Cardiac fibroblast (primary cell): ENCODE results near the gene FOXRED2.

ENCODE experiments used
- DNase-seq, 2 donors: peaks; one replicate each; pipeline versions ENCODE4 v3.0.0 to v3.0.0-alpha.2; 2010; ENCODE audit warnings: low read depth in 2 of 2
- H3K4me3 ChIP-seq, 2 donors: replicated peaks in 1 of 2; 1 replicate in 1 of 2; 2 replicates in 1 of 2; pipeline ENCODE4 v1.5.1; 2011; ENCODE audit warnings: low read depth in 2 of 2, low read length in 2 of 2, mild to moderate bottlenecking in 2 of 2, moderate library complexity in 1 of 2
- CTCF ChIP-seq: IDR thresholded peaks from one replicate; pipeline ENCODE4 v1.5.1; 2011; ENCODE audit warnings: low read depth, mild to moderate bottlenecking, low read length, inconsistent platforms

Gene FOXRED2

DNA sequence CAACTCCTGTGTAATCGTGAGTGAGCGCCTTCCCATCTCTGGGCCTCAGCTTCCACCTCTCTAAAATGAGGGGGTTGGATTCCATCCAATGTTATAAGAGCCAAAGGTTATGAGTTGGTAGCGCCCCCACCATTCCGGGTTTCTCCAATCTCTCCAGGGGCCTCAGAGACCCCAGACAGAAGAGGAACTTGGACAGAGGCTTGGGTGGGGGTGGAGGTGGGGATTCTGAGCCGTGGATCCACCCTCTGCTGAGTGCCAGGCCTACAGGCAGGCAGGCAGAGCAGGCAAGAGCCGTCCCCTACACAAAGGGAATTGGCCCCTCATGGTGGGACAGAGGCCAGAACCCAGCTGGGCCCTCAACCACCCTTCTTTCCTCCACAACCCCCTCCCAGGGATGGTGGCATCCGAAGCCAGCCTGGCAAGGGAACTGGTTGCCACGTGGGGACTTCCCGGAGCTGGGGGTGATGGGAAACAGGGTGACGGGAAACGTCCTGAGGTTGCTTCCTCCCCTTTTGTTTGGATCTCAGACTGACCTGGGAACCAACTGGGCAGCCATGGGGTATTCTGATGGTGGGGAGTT lies 57.2 kb downstream of the FOXRED2 start:
- no peak for DNase-seq
- TF ChIP-seq CTCF, result no peak
- no peak overlapping the region for H3K4me3 ChIP-seq

- DNase-seq, result no peak
- no peak for TF ChIP-seq CTCF
These were observed 59.2 kb downstream of the FOXRED2 start for GRCh38 chr22:36447632-36448031.

DNA sequence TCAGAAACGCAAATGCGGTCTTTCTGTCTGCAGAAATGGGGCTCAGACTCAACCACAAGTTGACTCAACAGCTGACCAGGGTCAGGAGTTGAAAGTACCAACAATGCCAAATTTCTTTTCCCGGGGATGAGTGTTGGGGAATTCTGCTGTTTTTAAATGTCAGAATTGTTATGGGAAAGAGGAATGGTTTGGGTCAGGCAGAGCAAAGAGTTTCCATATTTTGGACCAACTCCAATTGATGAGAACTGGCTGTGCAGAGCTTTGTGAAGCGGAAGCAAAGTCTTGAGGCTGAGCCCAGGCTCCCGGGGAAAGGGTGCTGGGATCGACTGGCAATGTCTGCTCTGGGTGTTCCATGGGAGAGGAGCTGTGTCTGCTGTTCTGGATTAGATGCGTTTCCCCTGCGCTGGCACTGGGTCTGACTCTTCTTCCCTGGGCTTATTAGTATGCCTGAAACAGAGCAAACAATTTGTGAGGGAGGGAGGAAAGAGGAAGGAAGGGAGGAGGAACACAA lies 61.6 kb downstream of the FOXRED2 start:
- DNase-seq, result peak; percentile 92
- TF ChIP-seq CTCF, result no peak
- H3K4me3 ChIP-seq, result peak overlapping the region in 1 of 2 donors; percentile 22

More at GRCh38 chr22:36447632-36448031, 59.2 kb downstream of the FOXRED2 start:
- no peak overlapping the region for H3K4me3 ChIP-seq

DNA sequence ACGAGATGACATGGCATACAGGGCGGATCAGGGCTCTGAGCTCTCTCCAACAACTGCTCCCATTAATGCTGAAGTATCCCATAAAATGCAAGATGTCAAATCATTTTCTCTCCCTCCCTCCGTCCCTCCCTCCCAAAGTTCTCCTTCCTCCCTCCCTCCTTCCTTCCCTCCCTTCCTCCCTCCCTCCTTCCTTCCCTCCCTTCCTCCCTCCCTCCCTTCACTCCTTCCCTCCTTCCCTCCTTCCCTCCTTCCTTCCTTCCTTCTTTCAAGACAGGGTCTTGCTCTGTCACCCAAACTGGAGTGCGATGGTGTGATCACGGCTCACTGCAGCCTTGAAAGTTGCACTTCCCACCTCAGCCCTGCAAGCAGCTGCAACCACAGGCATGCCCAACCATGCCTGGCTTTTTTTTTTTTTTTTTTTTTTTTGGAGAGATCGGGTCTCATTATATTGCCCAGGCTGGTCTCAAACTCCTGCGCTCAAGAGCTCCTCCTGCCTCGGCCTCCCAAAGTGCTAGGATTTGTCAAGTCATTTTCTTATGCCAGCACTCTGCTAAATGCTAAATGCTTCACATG lies 63.6 kb downstream of the FOXRED2 start:
- no peak for TF ChIP-seq CTCF
- DNase-seq, result no peak
- H3K4me3 ChIP-seq, result no peak overlapping the region

DNA sequence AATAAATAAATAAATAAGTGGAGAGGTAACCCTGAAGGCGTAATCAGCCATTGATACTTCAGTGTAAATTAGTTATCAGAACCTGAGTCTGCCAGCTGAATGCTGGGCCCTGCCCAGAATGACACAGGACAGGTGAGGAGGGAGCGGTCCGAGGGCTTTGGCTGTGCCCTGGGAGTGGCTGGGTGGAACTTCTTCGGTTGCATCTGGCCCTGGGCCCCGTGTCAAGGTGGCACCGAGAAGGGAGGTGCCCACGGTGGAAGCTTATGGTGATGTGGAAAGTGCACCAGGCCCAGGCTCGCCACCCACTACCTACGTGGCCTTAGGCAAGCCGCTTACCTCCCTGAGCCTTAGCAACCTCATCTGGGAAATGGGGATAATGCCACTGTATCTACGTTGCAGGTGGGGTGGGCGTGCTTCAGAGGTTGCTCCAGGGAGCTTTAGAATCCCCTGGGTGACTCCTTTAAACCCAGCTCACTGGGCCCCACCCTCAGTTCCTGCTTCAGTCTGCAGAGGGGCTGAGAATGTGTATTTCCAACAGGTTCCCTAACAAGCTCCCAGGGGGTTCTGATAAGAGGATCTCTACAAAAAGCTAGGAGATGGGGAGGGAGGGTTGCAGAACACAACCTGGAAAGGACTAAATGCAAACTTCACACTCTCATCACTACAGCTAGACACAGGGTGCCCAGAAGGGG lies 64.2 kb downstream of the FOXRED2 start:
- no peak for TF ChIP-seq CTCF
- H3K4me3 ChIP-seq, result no peak overlapping the region
- no peak for DNase-seq

GRCh38 chr22:36440429-36441002 lies 66.3 kb downstream of the FOXRED2 start:
- DNase-seq, result no peak
- no peak overlapping the region for H3K4me3 ChIP-seq
- TF ChIP-seq CTCF, result no peak
